Astrocyte of the cerebellum (primary cell): ENCODE measurements around the gene MYRF.
A peak's percentile ranks its signal among the peaks of the same experiment; 100 is the strongest.

Source experiments
- DNase-seq: peaks from one replicate; pipeline ENCODE4 v3.0.0-alpha.2; 2011; ENCODE audit warnings: low read depth
- H3K4me3 ChIP-seq: 2 replicates; pipeline ENCODE4 v1.5.1; 2011; ENCODE audit warnings: mild to moderate bottlenecking, low read depth, low read length, moderate library complexity
- CTCF ChIP-seq: IDR thresholded peaks from 2 replicates; pipeline ENCODE4 v1.5.1; 2012; ENCODE audit warnings: low read length, low read depth, moderate library complexity, mild to moderate bottlenecking; ENCODE audit errors: missing control alignments
- in situ Hi-C: cut with HindIII; loops from 2 replicates; pipeline ENCODE4 v1.10.0; 2017; ENCODE audit warnings: low sequenced_read_pairs

MYRF gene

GRCh38 chr11:61731952-61732675 is 20.3 kb upstream of the MYRF start:
- H3K4me3 ChIP-seq, result no peak overlapping the region
- TF ChIP-seq CTCF, result no peak
- in situ Hi-C loops, result no loop called here
- no peak for DNase-seq

- in situ Hi-C loops, result no loop called here
- no peak for DNase-seq
- no peak overlapping the region for H3K4me3 ChIP-seq
- TF ChIP-seq CTCF, result no peak
Measured at GRCh38 chr11:61732705-61733104, 19.7 kb upstream of the MYRF start.

- H3K4me3 ChIP-seq, result no peak overlapping the region
- in situ Hi-C loops, result no loop called here
- peak; percentile 99 for TF ChIP-seq CTCF
- peak; percentile 58 for DNase-seq
Measured at GRCh38 chr11:61733120-61733978, 19.1 kb upstream of the MYRF start.

GRCh38 chr11:61734767-61735166 is 17.7 kb upstream of the MYRF start:
- no peak overlapping the region for H3K4me3 ChIP-seq
- TF ChIP-seq CTCF, result no peak
- in situ Hi-C loops, result no loop called here
- DNase-seq, result no peak

GRCh38 chr11:61735391-61735790 is 17.0 kb upstream of the MYRF start:
- no peak for TF ChIP-seq CTCF
- no peak overlapping the region for H3K4me3 ChIP-seq
- DNase-seq, result no peak
- in situ Hi-C loops, result no loop called here

- TF ChIP-seq CTCF, result no peak
- in situ Hi-C loops, result no loop called here
- no peak for DNase-seq
- no peak overlapping the region for H3K4me3 ChIP-seq
Measured at GRCh38 chr11:61736310-61736709, 16.1 kb upstream of the MYRF start.
